Stomach smooth muscle (tissue), 2 donors: ENCODE results near the gene LSM7.

Source experiments
- H3K27ac ChIP-seq: one replicate; pipeline ENCODE4 v1.7.0; 2013; ENCODE audit warnings: mild to moderate bottlenecking, low read length, inconsistent platforms
- H3K27me3 ChIP-seq, 2 donors: one replicate each; pipeline ENCODE4 v1.7.0; 2013; ENCODE audit warnings: low read length in 2 of 2; ENCODE audit not compliant: insufficient read depth in 2 of 2, control insufficient read depth in 1 of 2
- H3K36me3 ChIP-seq, 2 donors: one replicate each; pipeline ENCODE4 v1.7.0; 2013; ENCODE audit warnings: low read length in 2 of 2; ENCODE audit not compliant: control insufficient read depth in 2 of 2, insufficient read depth in 2 of 2
- H3K4me1 ChIP-seq: one replicate; pipeline ENCODE4 v1.7.0; 2013; ENCODE audit warnings: low read length; ENCODE audit not compliant: control insufficient read depth, insufficient read depth
- H3K4me3 ChIP-seq, 2 donors: one replicate each; pipeline ENCODE4 v1.7.0; 2013; ENCODE audit warnings: low read length in 2 of 2
- H3K9ac ChIP-seq, 2 donors: one replicate each; pipeline ENCODE4 v1.7.0; 2013; ENCODE audit warnings: low read length in 2 of 2, mild to moderate bottlenecking in 1 of 2
- H3K9me3 ChIP-seq, 2 donors: one replicate each; pipeline ENCODE4 v1.7.0; 2013; ENCODE audit warnings: low read length in 2 of 2; ENCODE audit not compliant: control insufficient read depth in 2 of 2
- donor health status: healthy.
- donor health status: Pancreatic carcinoma.

Gene LSM7

DNA sequence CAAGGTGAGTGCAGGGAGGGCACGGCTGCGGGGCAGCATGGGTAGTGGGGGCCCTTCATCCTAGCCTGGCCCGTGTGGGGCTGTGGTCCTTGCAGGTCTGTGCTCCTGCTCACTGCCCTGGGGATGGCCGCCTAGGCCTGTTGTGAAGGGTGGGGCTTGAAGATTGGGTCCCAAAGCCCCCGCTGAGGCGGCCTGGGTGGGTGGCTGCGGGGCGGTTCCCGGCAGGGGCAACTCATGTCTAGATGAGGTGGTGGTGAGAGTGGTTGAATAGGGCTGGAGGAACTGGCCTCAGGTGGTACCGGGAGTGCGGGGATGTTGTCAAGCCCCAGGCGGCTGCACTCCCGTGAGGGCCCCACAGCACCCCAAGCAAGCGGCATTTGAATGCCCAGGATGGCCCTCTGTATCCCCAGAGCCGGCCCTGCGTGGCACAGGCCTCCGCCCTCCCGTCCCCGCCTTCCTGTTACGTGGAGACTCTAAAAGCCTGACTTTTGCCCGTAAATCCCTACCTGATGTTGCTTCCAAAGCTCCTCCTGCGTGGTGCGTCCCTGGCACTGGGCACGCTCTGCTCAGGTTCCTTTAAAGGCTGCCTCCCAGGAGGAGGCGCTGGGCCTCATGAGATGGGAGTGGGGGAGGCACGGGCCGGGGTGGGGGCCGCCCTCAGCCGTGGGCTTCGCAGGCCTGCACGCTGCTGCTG is 15.1 kb upstream of the LSM7 start:
- H3K36me3 ChIP-seq: peaks cover 2% of the 10 kb centered on the region in 2 donors
- no peaks in the 10 kb centered on the region for H3K9me3 ChIP-seq

DNA sequence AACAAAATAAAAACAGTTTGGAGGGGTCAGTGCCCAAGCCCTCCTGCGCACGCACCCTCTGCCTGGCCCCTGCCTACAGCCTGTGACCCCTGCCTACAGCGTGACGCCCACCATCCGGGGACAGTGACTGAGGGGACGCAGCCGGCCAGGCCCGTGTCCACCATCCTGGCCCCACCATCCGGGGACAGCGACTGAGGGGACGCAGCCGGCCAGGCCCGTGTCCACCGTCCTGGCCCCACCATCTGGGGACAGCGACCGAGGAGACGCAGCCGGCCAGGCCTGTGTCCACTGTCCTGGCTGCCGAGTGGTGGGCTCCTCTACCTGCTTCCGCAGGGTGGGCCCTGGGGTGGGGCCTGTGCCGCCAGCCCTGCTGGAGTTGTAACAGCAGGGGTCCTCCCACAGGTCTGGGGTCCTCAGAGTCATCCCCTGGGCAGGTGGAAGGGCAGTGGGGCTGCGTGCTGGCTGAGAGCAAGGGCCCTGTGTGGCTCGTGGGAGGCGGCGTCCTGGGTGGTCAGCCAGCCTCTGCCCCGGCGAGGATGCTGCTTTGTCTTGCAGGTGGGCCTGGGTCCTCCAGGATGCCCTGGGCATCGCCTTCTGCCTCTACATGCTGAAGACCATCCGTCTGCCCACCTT is 14.4 kb upstream of the LSM7 start:
- Histone ChIP-seq H3K9me3 (no peaks in the 10 kb centered on the region), H3K27me3 (no peaks in the 10 kb centered on the region), H3K4me3 (no peak overlapping the region), H3K27ac (no peak overlapping the region), H3K36me3 (peaks cover 2% of the 10 kb centered on the region in 2 donors), H3K4me1 (no peaks in the 10 kb centered on the region), H3K9ac (no peak overlapping the region)

More for the DNA sequence above, 15.1 kb upstream of the LSM7 start:
- Histone ChIP-seq H3K4me1 (no peaks in the 10 kb centered on the region), H3K4me3 (no peak overlapping the region), H3K27ac (no peak overlapping the region), H3K9ac (no peak overlapping the region), H3K27me3 (no peaks in the 10 kb centered on the region)

DNA sequence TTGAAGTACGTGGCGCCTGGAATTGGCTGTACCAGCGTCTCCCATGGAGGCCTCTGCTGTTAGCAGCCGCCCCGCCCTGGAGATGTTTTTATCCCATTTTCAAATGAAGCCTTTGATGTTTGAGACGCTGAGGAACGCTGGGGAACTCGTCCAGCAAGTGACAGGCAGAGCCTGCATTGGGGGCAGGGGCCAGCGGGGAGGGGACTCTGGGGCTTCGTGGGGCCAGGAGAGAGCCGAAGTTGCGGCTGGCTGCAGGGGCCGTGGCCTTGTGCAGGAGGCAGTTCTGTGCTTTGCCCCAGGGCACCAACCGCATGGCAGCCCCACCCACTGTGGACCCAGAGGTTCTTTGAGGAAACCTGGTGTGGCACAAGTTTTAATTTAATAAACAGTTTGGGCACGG is 13.6 kb upstream of the LSM7 start:
- Histone ChIP-seq H3K9ac (no peak overlapping the region), H3K27me3 (no peaks in the 10 kb centered on the region), H3K4me3 (no peak overlapping the region), H3K9me3 (no peaks in the 10 kb centered on the region), H3K4me1 (no peaks in the 10 kb centered on the region), H3K27ac (no peak overlapping the region), H3K36me3 (peaks cover 2% of the 10 kb centered on the region in 2 donors)

DNA sequence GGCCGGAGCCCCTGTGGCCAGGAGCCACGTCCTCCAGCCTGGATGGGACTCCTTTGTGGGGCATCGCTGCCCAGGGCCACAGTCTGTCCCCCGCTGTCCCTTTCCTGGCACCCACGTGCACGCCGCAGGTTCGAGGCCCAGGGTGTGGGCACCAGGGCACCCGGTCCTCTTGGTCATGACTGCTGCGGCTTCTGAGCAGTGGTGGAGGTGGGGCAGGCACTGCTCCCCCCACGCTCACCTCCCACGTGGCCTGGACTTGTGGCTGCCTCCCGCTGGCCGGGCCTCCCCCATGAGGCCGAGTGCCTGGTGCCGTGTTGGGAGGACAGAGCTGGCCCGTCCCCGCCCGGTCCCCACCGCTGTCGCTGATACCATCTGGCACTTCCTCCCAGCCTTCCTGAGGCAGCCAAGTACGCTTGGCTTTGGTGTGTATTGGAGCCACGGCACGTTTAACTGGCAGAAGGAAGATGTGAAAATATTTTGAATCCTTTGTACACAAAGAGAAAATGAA is 12.9 kb upstream of the LSM7 start:
- Histone ChIP-seq H3K27ac (no peak overlapping the region), H3K9ac (no peak overlapping the region), H3K27me3 (no peaks in the 10 kb centered on the region), H3K4me3 (no peak overlapping the region), H3K9me3 (no peaks in the 10 kb centered on the region), H3K36me3 (peaks cover 2% of the 10 kb centered on the region in 2 donors), H3K4me1 (no peaks in the 10 kb centered on the region)

DNA sequence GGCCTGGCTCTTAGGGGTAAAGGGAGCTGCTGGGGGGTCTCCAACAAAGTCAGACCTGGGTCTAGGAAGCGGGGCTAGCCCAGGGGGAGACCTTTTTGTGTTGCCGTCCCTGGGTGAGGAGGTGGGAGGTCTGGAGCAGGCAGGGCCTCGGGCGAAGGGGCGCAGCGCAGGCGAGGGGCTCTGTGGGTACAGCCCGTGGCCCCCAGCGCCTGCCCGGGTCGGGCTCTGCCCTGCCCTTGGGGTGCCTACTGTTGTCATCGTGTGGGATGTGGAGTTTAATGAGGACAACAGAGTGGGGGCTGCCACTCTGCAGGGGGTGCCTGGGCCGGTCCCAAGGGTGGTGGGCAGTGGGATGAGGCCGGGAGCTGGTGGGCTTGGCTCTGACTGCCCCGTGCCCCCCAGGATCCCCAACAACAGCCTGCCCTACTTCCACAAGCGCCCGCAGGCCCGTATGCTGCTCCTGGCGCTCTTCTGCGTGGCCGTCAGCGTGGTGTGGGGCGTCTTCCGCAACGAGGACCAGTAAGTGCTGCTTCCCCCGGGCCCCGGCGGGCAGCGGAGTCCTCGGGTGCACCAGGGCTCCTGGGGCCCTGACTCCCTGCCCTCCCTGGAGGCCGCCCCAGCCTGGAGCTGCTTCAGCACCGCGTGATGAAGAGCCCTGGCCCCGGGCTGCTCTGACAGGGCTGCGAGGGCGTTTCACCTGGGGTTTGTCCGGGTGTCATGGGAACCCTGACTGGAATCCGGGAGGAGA is 12.3 kb upstream of the LSM7 start:
- H3K27ac ChIP-seq: no peak overlapping the region
- H3K27me3 ChIP-seq: no peaks in the 10 kb centered on the region
- H3K9me3 ChIP-seq: no peaks in the 10 kb centered on the region
- no peak overlapping the region for H3K4me3 ChIP-seq
- no peak overlapping the region for H3K9ac ChIP-seq
- H3K4me1 ChIP-seq: no peaks in the 10 kb centered on the region
- peaks cover 2% of the 10 kb centered on the region in 2 donors for H3K36me3 ChIP-seq

DNA sequence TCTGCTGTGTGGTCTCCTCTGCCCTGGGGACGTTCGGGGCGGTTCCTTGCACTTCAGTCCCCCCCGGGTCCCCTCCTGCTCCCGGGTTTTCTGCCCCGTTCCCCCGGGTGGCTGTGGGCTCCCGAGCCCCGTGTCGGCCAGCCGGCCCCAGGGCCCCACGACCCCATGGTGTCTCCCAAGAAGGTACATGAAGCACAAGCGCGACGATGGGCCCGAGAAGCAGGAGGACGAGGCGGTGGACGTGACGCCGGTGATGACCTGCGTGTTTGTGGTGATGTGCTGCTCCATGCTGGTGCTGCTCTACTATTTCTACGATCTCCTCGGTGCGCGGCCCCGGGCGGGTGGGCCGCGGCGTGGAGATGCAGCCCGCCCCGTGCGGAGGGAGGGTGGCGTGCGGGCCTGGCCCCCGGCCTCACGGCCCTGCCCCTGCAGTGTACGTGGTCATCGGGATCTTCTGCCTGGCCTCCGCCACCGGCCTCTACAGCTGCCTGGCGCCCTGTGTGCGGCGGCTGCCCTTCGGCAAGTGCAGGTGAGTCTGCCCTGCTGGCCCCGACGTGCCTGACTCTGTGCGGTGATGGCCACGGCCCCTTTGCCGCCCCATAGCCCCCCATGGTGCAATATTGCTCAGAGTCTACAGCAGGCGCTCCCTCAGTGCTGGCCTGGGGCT is 11.4 kb upstream of the LSM7 start:
- no peaks in the 10 kb centered on the region for H3K27me3 ChIP-seq
- no peak overlapping the region for H3K9ac ChIP-seq
- no peak overlapping the region for H3K27ac ChIP-seq
- H3K4me3 ChIP-seq: no peak overlapping the region
- no peaks in the 10 kb centered on the region for H3K4me1 ChIP-seq
- no peaks in the 10 kb centered on the region for H3K9me3 ChIP-seq
- peaks cover 2% of the 10 kb centered on the region in 2 donors for H3K36me3 ChIP-seq

DNA sequence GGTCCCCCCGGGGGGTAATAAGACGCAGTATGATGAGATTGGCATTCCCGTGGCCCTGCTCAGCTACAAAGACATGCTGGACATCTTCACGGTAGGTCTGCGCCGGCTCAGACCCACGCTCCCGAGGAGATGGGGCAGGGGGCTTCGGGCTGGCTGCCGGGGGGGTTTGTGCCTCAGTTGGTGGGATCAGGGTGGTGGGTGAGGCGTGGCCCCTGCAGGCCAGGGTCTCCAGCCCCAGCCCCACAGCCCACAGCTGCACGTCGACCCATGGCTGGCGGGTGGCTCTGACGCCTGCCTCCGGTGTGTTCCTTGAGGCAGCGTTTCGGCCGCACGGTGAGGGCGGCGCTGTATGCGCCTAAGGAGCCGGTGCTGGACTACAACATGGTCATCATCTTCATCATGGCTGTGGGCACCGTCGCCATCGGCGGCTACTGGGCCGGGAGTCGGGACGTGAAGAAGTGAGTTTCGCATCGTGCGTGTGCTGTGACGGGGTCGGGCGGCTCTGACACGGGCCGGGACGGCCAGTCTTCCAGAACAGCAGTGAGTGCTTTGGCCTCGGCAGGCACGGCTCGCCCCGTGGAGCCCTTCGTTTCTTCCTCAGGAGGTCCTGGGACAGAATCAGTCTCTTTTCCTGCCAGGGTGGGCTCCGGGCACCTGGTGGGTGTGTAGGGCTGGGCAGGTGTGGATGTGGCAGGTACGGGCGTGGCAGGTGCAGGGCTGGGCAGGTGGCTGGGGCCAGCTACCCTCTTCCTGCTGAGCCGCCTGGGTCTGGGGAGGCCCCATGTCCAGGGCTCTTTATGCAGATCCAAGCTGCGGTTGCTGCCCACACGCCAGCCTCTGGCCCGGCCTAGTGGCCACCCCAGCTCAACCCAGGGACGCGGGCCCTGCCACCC is 10.6 kb upstream of the LSM7 start:
- H3K9me3 ChIP-seq: no peaks in the 10 kb centered on the region
- no peak overlapping the region for H3K4me3 ChIP-seq
- H3K27me3 ChIP-seq: no peaks in the 10 kb centered on the region
- H3K27ac ChIP-seq: no peak overlapping the region
- no peak overlapping the region for H3K9ac ChIP-seq
- no peaks in the 10 kb centered on the region for H3K4me1 ChIP-seq
- peaks cover 0 to 2% of the 10 kb centered on the region in 2 donors for H3K36me3 ChIP-seq

DNA sequence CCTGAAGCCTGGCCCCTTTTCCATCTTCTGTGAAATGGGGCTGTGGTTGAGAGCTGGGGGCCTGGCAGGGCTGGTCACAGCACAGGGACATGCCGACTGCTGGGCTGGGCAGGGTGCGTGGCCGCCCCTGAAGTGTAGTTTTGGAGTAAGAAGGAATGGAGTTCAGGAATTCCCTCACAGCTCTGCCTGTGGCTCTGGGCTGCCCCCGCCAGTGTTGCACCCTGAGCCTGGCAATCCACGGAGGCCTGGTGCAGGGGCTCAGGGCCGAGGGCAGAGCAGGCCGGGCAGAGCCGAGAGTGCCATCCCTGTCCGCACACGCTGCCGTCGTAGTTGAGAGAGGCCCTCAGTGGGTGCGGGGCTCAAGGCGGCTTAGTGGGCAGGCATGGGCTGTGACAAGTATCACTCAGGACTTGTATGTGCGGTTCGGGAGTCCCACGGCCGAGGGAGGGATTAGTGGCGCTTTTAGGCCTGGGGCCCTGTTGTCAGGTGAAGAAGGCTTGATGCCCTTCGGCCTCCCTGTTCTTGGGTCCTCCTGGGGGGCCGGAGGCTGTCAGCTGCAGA is 9.7 kb upstream of the LSM7 start:
- Histone ChIP-seq H3K9me3 (no peaks in the 10 kb centered on the region), H3K4me1 (no peaks in the 10 kb centered on the region), H3K36me3 (peaks cover 0 to 2% of the 10 kb centered on the region in 2 donors), H3K9ac (no peak overlapping the region), H3K27me3 (no peaks in the 10 kb centered on the region), H3K4me3 (no peak overlapping the region), H3K27ac (no peak overlapping the region)

DNA sequence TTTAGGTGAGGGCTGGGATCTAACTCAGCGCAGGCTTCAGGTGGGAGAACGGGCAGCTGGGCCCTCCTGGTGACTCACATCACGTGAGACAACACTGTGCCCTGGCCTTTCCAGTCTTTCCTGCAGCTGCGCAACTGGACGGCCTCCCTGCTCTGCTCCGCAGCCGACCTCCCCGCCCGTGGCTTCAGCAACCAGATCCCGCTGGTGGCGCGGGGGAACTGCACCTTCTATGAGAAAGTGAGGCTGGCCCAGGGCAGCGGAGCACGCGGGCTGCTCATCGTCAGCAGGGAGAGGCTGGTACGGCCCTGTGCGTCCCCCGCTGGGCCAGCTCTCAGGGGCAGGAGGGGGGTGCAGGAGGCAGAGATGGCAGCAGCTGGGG is 8.9 kb upstream of the LSM7 start:
- Histone ChIP-seq H3K36me3 (peaks cover 0 to 2% of the 10 kb centered on the region in 2 donors), H3K9ac (no peak overlapping the region), H3K9me3 (no peaks in the 10 kb centered on the region), H3K27ac (no peak overlapping the region), H3K27me3 (no peaks in the 10 kb centered on the region), H3K4me3 (no peak overlapping the region), H3K4me1 (peaks cover 5% of the 10 kb centered on the region)
